ENCODE data around the gene SPOCK1.

DNA sequence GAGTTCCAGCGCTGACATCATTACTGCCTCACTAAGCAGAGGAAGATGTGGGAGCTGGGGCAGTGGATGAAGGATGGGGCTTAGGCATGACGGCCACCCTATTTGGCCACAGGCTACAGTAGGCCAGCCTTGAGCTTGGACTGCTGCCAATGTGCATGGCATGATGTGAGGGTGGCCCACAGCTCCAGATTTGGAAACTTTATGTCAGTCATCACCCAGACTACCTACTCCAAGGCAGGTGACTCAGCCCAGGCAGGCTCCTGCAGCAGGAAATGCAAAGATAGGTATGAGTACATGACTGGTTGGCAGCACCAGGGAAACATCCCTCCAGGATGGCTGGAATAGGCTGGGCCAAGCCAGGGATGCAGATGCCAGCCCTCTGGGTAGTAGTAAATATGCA is 303.6 kb downstream of the SPOCK1 start:
- no peak for TF ChIP-seq POLR2AphosphoS2 (conservative IDR thresholded peaks at IDR 0.05; ENCODE audit: low read length)
- TF ChIP-seq, protein P1, sequence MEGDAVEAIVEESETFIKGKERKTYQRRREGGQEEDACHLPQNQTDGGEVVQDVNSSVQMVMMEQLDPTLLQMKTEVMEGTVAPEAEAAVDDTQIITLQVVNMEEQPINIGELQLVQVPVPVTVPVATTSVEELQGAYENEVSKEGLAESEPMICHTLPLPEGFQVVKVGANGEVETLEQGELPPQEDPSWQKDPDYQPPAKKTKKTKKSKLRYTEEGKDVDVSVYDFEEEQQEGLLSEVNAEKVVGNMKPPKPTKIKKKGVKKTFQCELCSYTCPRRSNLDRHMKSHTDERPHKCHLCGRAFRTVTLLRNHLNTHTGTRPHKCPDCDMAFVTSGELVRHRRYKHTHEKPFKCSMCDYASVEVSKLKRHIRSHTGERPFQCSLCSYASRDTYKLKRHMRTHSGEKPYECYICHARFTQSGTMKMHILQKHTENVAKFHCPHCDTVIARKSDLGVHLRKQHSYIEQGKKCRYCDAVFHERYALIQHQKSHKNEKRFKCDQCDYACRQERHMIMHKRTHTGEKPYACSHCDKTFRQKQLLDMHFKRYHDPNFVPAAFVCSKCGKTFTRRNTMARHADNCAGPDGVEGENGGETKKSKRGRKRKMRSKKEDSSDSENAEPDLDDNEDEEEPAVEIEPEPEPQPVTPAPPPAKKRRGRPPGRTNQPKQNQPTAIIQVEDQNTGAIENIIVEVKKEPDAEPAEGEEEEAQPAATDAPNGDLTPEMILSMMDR (IDR thresholded peaks at IDR 0.05) = no peak
- TF ChIP-seq, protein P2, sequence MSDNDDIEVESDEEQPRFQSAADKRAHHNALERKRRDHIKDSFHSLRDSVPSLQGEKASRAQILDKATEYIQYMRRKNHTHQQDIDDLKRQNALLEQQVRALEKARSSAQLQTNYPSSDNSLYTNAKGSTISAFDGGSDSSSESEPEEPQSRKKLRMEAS (IDR thresholded peaks at IDR 0.05) = no peak
- no peak for TF ChIP-seq EP300 (IDR thresholded peaks at IDR 0.05)
- TF ChIP-seq RCOR1 (IDR thresholded peaks at IDR 0.05; ENCODE audit: low read depth, low read length) = no peak
- TF ChIP-seq RAD21 (conservative IDR thresholded peaks at IDR 0.05 in 1 of 2, IDR thresholded peaks at IDR 0.05 in 1 of 2) = no peak
- TF ChIP-seq JUNB (IDR thresholded peaks at IDR 0.05) = no peak
- TF ChIP-seq POLR2A (IDR thresholded peaks at IDR 0.05; ENCODE audit: low read length) = no peak
